Skin epidermis (tissue), 12 donors: ENCODE data around the gene KRT28.

Experiments
- H3K27ac ChIP-seq, 21 experiments: fragments of 200-600 bp; sonication (generic) in 11 of 21; one replicate each; pipeline ENCODE4 v1.5.0; 2020; ENCODE audit warnings: mild to moderate bottlenecking in 3 of 21, inconsistent platforms in 2 of 21, moderate library complexity in 2 of 21
- H3K4me3 ChIP-seq, 7 experiments: fragments of 200-600 bp; sonication (generic) in 2 of 7; one replicate each; pipeline ENCODE4 v1.5.0; 2020; ENCODE audit warnings: inconsistent platforms in 2 of 7, mild to moderate bottlenecking in 2 of 7, moderate library complexity in 1 of 7

The KRT28 gene, protein sequence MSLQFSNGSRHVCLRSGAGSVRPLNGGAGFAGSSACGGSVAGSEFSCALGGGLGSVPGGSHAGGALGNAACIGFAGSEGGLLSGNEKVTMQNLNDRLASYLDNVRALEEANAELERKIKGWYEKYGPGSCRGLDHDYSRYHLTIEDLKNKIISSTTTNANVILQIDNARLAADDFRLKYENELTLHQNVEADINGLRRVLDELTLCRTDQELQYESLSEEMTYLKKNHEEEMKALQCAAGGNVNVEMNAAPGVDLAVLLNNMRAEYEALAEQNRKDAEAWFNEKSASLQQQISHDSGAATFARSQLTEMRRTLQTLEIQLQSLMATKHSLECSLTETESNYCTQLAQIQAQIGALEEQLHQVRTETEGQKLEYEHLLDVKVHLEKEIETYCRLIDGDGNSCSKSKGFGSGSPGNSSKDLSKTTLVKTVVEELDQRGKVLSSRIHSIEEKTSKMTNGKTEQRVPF

DNA sequence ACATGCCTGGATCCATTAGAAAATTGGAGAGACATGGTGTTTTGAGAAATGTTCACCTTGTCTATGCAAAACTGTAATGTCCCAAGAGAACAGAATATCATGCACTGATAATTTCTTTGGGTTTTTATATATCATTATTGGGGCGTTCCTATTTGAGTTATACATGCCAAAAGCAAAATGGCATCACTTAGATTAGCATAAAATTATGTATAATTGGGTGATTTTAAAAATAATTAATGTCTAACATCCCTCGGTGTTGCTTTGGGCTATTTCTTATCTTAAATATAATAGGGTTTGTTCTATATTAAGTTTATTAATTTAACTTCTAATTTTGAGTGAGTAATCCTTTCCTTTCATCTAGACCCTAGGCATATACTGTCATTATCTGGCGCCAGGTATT lies at the start of gene KRT28:
Gene KRT28, minus strand, starts transcription at position 101 of the 400 bp plus-strand sequence. Its CDS starts 66 bp downstream, at position 35.
- Histone ChIP-seq H3K4me3 (no peak within 1 kb of the TSS), H3K27ac (no peak within 1 kb of the TSS)

- Histone ChIP-seq H3K27ac (peak overlapping the region in 8 of 21 experiments; percentile 11 to 81 (median 70)), H3K4me3 (no peak overlapping the region)
Observed at GRCh38 chr17:40848583-40849235, 49.0 kb upstream of the KRT28 start.

DNA sequence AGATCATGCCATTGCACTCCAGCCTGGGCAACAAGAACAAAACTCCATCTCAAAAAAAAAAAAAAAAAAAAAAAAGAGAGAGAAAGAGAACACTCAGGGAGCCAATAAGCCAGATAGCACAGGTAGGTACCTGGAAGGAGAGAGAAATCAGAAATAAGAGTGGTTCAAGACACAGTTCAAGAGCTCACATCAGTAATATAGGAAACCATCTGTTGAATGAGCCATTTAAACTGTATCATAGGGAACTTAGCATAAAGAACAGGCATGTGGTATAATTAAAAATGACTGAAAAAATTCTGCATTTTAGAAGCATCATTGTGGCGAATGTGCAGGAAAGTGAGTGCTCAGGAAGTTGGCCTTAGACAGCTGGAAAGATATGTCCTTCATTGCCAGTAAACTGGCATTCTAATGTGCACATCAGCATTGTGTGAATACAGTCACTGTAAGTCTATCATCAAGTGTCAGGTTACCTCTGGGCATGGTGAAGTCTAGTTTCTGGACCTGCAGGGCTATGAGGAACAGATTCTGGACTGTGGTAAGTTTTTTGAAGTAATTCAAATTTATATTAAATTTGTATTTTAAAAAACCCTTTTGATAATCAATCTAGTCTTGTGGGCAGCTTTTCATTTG lies 46.9 kb upstream of the KRT28 start:
- Histone ChIP-seq H3K4me3 (no peak overlapping the region), H3K27ac (no peak overlapping the region)

DNA sequence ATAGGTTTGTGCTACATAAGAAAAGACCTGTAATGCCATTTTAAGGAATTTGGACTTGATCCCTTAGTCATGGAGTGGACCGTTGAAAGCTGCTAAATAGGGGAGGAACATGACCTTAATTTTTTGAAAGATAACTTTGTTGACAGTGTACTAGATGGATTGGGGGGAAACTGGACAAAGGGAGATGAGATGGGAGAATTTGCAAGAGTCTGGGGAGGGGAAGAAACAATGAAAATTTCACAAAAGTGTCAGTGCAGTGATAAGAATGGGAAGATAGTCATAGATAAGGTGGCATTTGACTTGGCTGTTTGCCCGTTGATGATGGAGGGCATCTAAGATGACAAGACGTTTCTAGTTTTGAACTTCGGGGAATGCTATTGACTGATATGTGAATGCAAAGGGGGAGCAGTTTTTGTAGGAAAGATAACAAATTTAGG lies 44.9 kb upstream of the KRT28 start:
- Histone ChIP-seq H3K27ac (no peak overlapping the region), H3K4me3 (no peak overlapping the region)

DNA sequence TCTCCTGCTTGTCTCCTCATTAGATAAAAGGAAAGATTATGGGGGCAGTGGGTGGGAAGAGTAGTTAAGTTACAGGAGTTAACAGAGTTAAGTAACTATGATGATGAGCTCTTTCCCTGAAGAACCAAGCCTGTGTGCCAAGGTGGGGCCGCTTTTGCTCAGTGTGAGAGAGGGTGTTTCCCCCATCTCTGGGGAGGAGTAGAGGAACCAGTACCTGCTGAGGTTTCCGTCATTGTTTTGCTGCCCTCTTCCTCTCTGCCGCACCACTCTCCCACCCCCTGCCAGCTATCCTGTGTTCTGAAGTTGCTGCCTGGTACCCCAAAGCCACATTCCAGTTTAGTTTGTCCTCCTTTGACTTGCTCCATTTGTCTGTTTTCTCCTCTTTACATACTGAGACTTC lies 43.5 kb upstream of the KRT28 start:
- Histone ChIP-seq H3K27ac (peak overlapping the region in 1 of 21 experiments; percentile 37), H3K4me3 (no peak overlapping the region)

DNA sequence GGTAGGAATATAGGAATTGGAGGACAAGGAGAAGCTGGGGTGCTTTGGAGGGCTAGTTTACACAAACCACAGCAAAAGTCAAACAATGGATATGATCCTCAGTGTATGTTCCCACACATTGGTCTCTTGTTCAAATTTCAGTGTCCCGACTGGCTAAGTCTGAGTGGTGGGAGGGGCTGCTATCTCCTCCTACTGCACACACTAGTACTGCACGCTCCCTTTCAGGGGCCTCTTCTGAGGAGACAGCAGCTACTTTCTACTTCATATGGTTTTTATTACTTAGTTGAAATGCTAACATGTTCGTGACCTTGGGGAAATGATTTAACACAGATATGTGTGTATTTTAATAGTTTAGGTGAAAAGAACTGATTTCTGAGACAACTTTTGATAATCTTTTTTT lies 41.5 kb upstream of the KRT28 start:
- no peak overlapping the region for H3K4me3 ChIP-seq
- H3K27ac ChIP-seq: no peak overlapping the region

DNA sequence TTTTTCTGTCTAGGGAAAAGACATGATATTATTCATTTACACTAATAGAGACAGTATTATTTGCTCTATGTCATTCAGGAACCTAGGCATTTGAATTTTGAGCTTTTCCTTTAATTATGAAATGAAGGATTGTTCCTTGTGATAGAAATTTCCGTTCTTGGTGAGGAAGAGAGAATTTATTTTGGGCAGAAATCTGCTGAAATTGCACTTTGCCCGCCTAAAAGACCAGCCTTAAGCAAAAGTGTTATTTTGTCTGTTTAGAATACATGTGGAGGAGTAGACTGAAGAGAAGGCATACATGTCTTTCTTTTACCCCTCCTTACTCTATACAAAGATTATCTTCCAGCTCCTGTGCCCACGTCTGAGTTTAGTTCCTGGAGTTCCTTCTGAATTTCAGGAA lies 39.4 kb upstream of the KRT28 start:
- no peak overlapping the region for H3K4me3 ChIP-seq
- H3K27ac ChIP-seq: no peak overlapping the region

DNA sequence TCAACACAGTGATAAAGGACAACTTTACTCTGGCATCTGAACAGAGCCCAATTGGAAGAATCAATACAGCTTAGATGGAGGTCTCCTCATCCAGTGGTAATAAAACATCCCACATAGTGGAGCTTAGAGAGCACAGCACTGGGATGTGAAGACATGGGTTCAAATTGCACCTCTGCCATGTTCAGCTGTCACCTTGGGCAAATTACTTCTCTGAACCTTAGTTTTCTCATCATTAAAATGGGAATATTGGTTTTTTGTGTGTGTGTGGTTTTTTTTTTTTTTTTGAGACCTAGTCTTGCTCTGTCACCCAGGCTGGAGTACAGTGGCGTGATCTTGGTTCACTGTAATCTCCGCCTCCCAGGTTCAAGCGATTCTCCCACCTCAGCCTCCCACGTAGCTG lies 36.3 kb upstream of the KRT28 start:
- no peak overlapping the region for H3K27ac ChIP-seq
- no peak overlapping the region for H3K4me3 ChIP-seq

DNA sequence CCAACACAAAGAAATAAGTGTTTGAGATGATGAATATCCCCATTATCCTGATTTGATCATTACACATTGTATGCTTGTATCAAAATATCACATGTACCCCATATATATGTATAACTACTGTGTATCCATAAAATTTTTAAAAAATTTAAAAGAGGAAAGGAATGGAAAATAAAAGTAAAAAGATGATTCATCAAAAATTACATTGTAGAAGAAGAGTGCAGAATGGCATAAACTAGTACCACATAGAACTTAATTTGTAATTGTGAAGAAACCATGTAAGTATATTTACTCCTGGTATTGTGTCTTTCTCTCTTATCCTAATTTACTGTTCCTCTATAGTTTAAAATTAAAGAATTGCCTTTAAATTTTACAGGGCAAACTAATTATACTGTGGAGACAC lies 34.1 kb upstream of the KRT28 start:
- Histone ChIP-seq H3K27ac (no peak overlapping the region), H3K4me3 (no peak overlapping the region)

- no peak overlapping the region for H3K4me3 ChIP-seq
- no peak overlapping the region for H3K27ac ChIP-seq
Observed at GRCh38 chr17:40832840-40833239, 33.1 kb upstream of the KRT28 start.

DNA sequence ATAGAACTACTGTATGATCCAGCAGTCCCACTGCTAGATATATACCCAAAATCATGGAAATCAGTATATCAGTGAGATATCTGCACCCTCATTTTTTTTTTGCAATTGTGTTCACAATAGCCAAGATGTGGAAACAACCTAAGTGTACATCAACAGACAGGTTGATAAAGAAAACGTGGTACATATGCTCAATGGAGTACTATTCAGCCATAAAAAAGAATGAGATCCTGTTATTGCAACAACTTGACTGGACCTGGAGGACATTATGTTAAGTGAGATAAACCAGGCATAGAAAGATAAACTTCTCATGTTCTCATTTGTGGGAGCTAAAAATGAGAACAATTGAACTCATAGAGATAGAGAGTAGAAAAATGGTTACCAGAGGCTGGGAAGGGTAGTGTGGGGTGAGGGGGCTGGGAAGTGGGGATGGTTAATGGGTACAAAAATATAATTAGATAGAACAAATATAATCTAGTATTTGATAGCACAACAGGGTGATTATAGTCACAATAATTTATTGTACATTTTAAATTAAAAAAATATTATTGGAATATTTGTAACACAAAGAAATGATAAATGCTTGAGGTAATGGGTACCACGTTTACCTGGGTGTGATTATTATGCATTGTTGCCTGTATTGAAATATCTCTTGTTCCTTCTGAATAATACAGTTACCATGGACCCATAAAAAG lies 30.5 kb upstream of the KRT28 start:
- no peak overlapping the region for H3K4me3 ChIP-seq
- no peak overlapping the region for H3K27ac ChIP-seq

- Histone ChIP-seq H3K4me3 (no peak overlapping the region), H3K27ac (peak overlapping the region in 9 of 21 experiments; percentile 2 to 65 (median 40))
Observed at GRCh38 chr17:40828454-40829044, 28.8 kb upstream of the KRT28 start.

DNA sequence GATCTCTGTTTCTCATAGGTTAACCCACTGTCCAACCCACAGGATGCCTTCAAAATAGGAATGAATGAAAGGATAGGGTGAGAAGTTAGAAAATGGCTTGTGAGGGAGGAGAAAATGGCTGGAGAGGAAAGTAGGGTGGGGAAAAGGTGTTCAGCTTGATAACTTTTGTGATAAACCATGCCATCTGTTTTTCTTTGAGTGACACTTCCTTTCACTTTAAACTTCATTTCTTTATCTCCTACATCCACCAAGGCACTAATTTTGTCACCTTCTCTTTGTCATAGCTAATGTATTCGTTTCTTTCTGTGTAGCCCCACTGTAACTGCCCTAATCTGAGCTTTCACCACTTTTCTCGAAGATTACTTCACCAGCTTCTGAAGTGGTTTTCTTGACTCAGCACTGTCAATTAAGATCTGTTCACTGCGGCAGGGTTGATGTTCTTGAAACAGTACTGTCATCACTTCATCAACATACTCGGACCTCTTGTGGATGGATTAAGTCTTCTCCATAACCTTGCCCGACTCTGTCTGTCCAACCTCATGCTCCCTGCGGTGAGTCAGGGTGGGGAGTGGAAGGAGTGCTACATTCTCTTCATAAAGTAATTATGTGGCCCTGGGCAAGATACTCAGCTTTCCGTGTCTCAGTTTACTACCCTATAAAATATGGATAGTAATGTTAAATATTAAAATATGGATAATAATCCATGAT lies 28.1 kb upstream of the KRT28 start:
- Histone ChIP-seq H3K27ac (peak overlapping the region in 11 of 21 experiments; percentile 2 to 58 (median 30)), H3K4me3 (no peak overlapping the region)

DNA sequence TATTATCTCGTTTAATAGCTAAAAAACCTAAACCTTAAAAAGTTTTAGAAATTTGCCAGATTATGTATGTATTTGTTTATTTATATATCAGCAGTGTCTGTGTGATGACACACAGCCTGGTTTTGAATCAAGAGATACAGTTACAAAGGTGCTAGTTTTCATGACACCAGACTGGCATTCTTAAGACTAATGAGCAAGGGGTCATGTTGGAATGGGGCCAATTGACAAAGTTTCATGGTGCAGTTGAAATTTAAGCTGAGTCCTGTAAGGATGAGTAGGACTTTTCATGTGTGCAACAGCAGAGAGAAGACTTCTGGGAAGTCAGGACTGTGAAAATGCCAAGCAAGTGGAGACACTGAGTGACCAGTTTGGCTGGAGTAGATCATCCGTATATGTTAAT lies 25.8 kb upstream of the KRT28 start:
- no peak overlapping the region for H3K27ac ChIP-seq
- H3K4me3 ChIP-seq: no peak overlapping the region

- Histone ChIP-seq H3K4me3 (no peak overlapping the region), H3K27ac (peak overlapping the region in 5 of 21 experiments; percentile 3 to 60 (median 10))
Observed at GRCh38 chr17:40824015-40824832, 24.5 kb upstream of the KRT28 start.

DNA sequence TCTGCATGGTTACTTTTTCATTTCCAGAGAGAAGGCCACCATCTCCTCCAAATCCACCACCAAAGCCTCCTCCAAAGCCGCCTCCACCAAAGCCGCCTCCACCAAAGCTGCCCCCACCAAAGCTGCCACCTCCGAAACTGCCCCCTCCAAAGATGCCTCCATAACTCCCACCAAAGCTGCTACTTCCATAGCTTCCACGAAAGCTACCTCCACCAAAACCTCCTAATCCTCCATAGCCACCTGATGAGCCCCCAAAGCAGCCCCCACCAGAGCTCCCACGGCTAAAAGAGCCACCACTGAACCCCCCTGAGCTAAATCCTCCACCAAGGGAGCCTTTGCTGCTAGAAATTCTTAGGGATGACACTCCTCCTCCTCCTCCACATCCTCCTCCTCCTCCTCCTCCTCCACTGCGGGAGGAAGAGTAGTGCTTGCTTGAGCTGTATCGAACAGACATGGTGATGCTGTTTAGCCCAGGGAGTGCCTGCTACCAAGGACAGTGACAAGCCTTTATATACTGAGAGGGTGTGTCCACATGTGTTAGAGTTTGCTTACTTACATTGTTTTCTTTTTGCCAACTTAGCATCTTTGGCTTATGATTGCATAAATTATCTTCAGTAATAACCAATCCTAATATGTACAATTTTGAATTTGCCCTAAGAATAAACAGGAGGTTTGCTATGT lies 22.5 kb upstream of the KRT28 start, which contains the start of gene KRT10:
Gene KRT10, minus strand, starts transcription at position 483 of the 681 bp plus-strand sequence. Its CDS starts 29 bp downstream, at position 454.
- Histone ChIP-seq H3K4me3 (peak within 1 kb of the TSS in 3 of 7 experiments; percentile 20 to 57 (median 49)), H3K27ac (peak within 1 kb of the TSS in 15 of 21 experiments; percentile 17 to 95 (median 64))

DNA sequence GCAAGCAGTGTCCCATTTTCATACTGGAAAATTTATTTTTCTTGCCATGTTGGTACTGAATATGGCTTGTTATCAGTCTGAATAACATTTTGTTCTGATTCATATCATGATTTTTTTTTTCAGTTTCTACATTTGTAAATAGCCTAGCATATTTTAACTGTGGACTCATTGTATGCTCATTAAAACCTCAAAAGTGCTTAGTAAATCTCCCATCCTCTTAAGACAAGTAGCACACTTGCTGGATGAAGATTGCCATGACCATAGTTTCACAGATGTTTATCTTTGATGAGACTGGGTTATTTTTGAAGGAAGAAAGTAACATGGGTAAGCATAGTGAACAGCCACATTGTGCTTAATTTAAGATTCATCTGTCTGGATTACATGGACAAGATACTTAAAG lies 21.8 kb upstream of the KRT28 start:
- peak overlapping the region in 3 of 7 experiments; percentile 20 to 57 (median 49) for H3K4me3 ChIP-seq
- H3K27ac ChIP-seq: peak overlapping the region in 13 of 21 experiments; percentile 17 to 95 (median 65)
